Measurements from ENCODE around the gene PACS2.
"Not testable (repeated sequence)": the region's sequence is repeated elsewhere in the genome, so short reads cannot be mapped to it uniquely, and the experiment has no call there.

Gene PACS2

GRCh38 chr14:105314287-105315200, at the start of gene PACS2:
Gene PACS2 (plus strand): TSS chr14:105314748. CDS start chr14:105314919, 171 bp downstream.
- peak; percentile 84 for DNase-seq

- no peak for DNase-seq
Observed at GRCh38 chr14:105267820-105268548, 46.6 kb upstream of the PACS2 start.

GRCh38 chr14:105268736-105269354, 45.7 kb upstream of the PACS2 start:
- DNase-seq, result no peak

- no peak for DNase-seq
Observed at GRCh38 chr14:105269405-105269804, 45.1 kb upstream of the PACS2 start.

- DNase-seq, result no peak
Observed at GRCh38 chr14:105271224-105271890, 43.2 kb upstream of the PACS2 start.

GRCh38 chr14:105272623-105273022, 41.9 kb upstream of the PACS2 start:
- no peak for DNase-seq

- no peak for DNase-seq
Observed at GRCh38 chr14:105273062-105273461, 41.5 kb upstream of the PACS2 start.

- DNase-seq, result no peak
Observed at GRCh38 chr14:105274637-105275036, 39.9 kb upstream of the PACS2 start.

GRCh38 chr14:105275267-105275946, 39.1 kb upstream of the PACS2 start:
- no peak for DNase-seq

- DNase-seq, result not testable (repeated sequence)
Observed at GRCh38 chr14:105277448-105277847, 37.1 kb upstream of the PACS2 start.

GRCh38 chr14:105279642-105280361, 34.7 kb upstream of the PACS2 start:
- DNase-seq, result no peak

GRCh38 chr14:105280525-105280924, 34.0 kb upstream of the PACS2 start:
- no peak for DNase-seq

- DNase-seq, result peak; percentile 60
Observed at GRCh38 chr14:105281371-105282097, 33.0 kb upstream of the PACS2 start.

- no peak for DNase-seq
Observed at GRCh38 chr14:105282098-105282725, 32.3 kb upstream of the PACS2 start.

GRCh38 chr14:105283028-105283427, 31.5 kb upstream of the PACS2 start:
- DNase-seq, result no peak

GRCh38 chr14:105283899-105284298, 30.6 kb upstream of the PACS2 start:
- DNase-seq, result no peak

- no peak for DNase-seq
Observed at GRCh38 chr14:105285174-105285573, 29.4 kb upstream of the PACS2 start.

- no peak for DNase-seq
Observed at GRCh38 chr14:105286759-105287144, 27.8 kb upstream of the PACS2 start.

GRCh38 chr14:105287249-105288102, 27.1 kb upstream of the PACS2 start:
- DNase-seq, result no peak
